ENCODE measurements around the gene CCDC54.
"Not testable (repeated sequence)": the region's sequence is repeated elsewhere in the genome, so short reads cannot be mapped to it uniquely, and the experiment has no call there.

CCDC54 gene

GRCh38 chr3:107377151-107377550, at the start of gene CCDC54:
Gene CCDC54, plus strand, starts transcription at chr3:107377439. Its CDS starts 149 bp downstream, at chr3:107377588.
- in situ Hi-C loops (cut with MboI; ENCODE audit: low sequenced_read_pairs): no loop called here

GRCh38 chr3:107328069-107328468, 49.2 kb upstream of the CCDC54 start:
- in situ Hi-C loops (cut with MboI; ENCODE audit: low sequenced_read_pairs): no loop called here

- in situ Hi-C loops (cut with MboI; ENCODE audit: low sequenced_read_pairs): no loop called here
These were observed 48.2 kb upstream of the CCDC54 start for GRCh38 chr3:107329088-107329487.

GRCh38 chr3:107339690-107340089, 37.5 kb upstream of the CCDC54 start:
- in situ Hi-C loops (cut with MboI; ENCODE audit: low sequenced_read_pairs): not testable (repeated sequence)

- in situ Hi-C loops (cut with MboI; ENCODE audit: low sequenced_read_pairs): no loop called here
These were observed 32.5 kb upstream of the CCDC54 start for GRCh38 chr3:107344722-107345121.

GRCh38 chr3:107345822-107346405, 31.3 kb upstream of the CCDC54 start:
- in situ Hi-C loops (cut with MboI; ENCODE audit: low sequenced_read_pairs): no loop called here

GRCh38 chr3:107346564-107346963, 30.7 kb upstream of the CCDC54 start:
- in situ Hi-C loops (cut with MboI; ENCODE audit: low sequenced_read_pairs): no loop called here

GRCh38 chr3:107347751-107348150, 29.5 kb upstream of the CCDC54 start:
- in situ Hi-C loops (cut with MboI; ENCODE audit: low sequenced_read_pairs): no loop called here

GRCh38 chr3:107356706-107357105, 20.5 kb upstream of the CCDC54 start:
- in situ Hi-C loops (cut with MboI; ENCODE audit: low sequenced_read_pairs): no loop called here

- in situ Hi-C loops (cut with MboI; ENCODE audit: low sequenced_read_pairs): no loop called here
These were observed 15.6 kb upstream of the CCDC54 start for GRCh38 chr3:107361633-107362032.

- in situ Hi-C loops (cut with MboI; ENCODE audit: low sequenced_read_pairs): no loop called here
These were observed 12.2 kb upstream of the CCDC54 start for GRCh38 chr3:107365051-107365450.

GRCh38 chr3:107366766-107367165, 10.5 kb upstream of the CCDC54 start:
- in situ Hi-C loops (cut with MboI; ENCODE audit: low sequenced_read_pairs): no loop called here

- in situ Hi-C loops (cut with MboI; ENCODE audit: low sequenced_read_pairs): no loop called here
These were observed 9.9 kb upstream of the CCDC54 start for GRCh38 chr3:107367353-107367752.

GRCh38 chr3:107368654-107369398, 8.4 kb upstream of the CCDC54 start:
- in situ Hi-C loops (cut with MboI; ENCODE audit: low sequenced_read_pairs): no loop called here

GRCh38 chr3:107369791-107370190, 7.4 kb upstream of the CCDC54 start:
- in situ Hi-C loops (cut with MboI; ENCODE audit: low sequenced_read_pairs): no loop called here

GRCh38 chr3:107370907-107371306, 6.3 kb upstream of the CCDC54 start:
- in situ Hi-C loops (cut with MboI; ENCODE audit: low sequenced_read_pairs): no loop called here

- in situ Hi-C loops (cut with MboI; ENCODE audit: low sequenced_read_pairs): no loop called here
These were observed 4.7 kb upstream of the CCDC54 start for GRCh38 chr3:107372506-107372905.

- in situ Hi-C loops (cut with MboI; ENCODE audit: low sequenced_read_pairs): no loop called here
These were observed 3.3 kb upstream of the CCDC54 start for GRCh38 chr3:107373896-107374295.

GRCh38 chr3:107375682-107376081, 1.6 kb upstream of the CCDC54 start:
- in situ Hi-C loops (cut with MboI; ENCODE audit: low sequenced_read_pairs): no loop called here

- in situ Hi-C loops (cut with MboI; ENCODE audit: low sequenced_read_pairs): no loop called here
These were observed 5.4 kb downstream of the CCDC54 start for GRCh38 chr3:107382631-107383030.

- in situ Hi-C loops (cut with MboI; ENCODE audit: low sequenced_read_pairs): no loop called here
These were observed 7.2 kb downstream of the CCDC54 start for GRCh38 chr3:107384428-107384827.

- in situ Hi-C loops (cut with MboI; ENCODE audit: low sequenced_read_pairs): no loop called here
These were observed 7.7 kb downstream of the CCDC54 start for GRCh38 chr3:107384907-107385306.

- in situ Hi-C loops (cut with MboI; ENCODE audit: low sequenced_read_pairs): no loop called here
These were observed 10.3 kb downstream of the CCDC54 start for GRCh38 chr3:107387555-107387954.

Measured in HL-60/S4 (cell line).